Breast epithelium (tissue), 4 donors: Measurements from ENCODE around the gene CXCR5. TPM values are rescaled to one million over a fixed set of nuclear protein-coding genes. Genes with fewer than 3 reads are reported as not detected.

Experiments
- DNase-seq, 2 donors: peaks; one replicate each; pipeline ENCODE4 v3.0.0-alpha.2; 2019; ENCODE audit warnings: low spot score in 2 of 2
- H3K27ac ChIP-seq, 2 donors: fragments of 200-600 bp; sonication (generic) in 1 of 2; one replicate each; pipeline ENCODE4 v1.5.1; 2016 to 2019; ENCODE audit warnings: mild to moderate bottlenecking in 1 of 2
- H3K27me3 ChIP-seq, 2 donors: fragments of 200-600 bp; sonication (generic) in 1 of 2; one replicate each; pipeline versions ENCODE4 v1.5.1 to v1.6.0; 2017 to 2019; ENCODE audit warnings: control low read depth in 1 of 2, mild to moderate bottlenecking in 1 of 2
- H3K36me3 ChIP-seq: fragments of 200-600 bp; one replicate; pipeline ENCODE4 v1.5.1; 2019
- H3K4me1 ChIP-seq, 2 donors: fragments of 200-600 bp; sonication (generic); one replicate each; pipeline ENCODE4 v1.5.1; 2016 to 2019; ENCODE audit warnings: control low read depth in 1 of 2
- H3K4me3 ChIP-seq, 3 donors: fragments of 200-600 bp; sonication (generic); 1 replicate in 2 of 3; 2 replicates in 1 of 3; pipeline ENCODE4 v1.5.1; 2016 to 2019; ENCODE audit warnings: mild to moderate bottlenecking in 3 of 3, moderate library complexity in 2 of 3
- H3K9me3 ChIP-seq, 2 donors: fragments of 200-600 bp; sonication (generic) in 1 of 2; one replicate each; pipeline ENCODE4 v1.5.1; 2016 to 2019; ENCODE audit warnings: control low read depth in 1 of 2
- POLR2A ChIP-seq: fragments of 450-650 bp; IDR thresholded peaks from one replicate; pipeline ENCODE4 v1.6.1; 2016; ENCODE audit warnings: antibody characterized with exemption, mild to moderate bottlenecking, moderate library complexity
- POLR2AphosphoS5 ChIP-seq, 3 donors: sonication (generic); formaldehyde crosslinking; IDR thresholded peaks; one replicate each; pipeline ENCODE4 v1.6.1; 2017; ENCODE audit warnings: antibody characterized with exemption in 3 of 3
- intact Hi-C: fragments of 100-400 bp; cut with DNase I; formaldehyde crosslinking; loops from one replicate; pipeline ENCODE4 v1.15.1; 2023; ENCODE audit warnings: low total_unique reads
- total RNA-seq, 3 donors: library from RNA; depleted of rRNA; stranded (reverse); fragments of >200 nt; gene quantifications; one replicate each; pipeline ENCODE4 v1.1.0, GENCODE V29; 2016
- TF ChIP-seq, protein P1 (sequence below), 3 donors: fragments of 450-650 bp; IDR thresholded peaks; one replicate each; pipeline ENCODE4 v1.5.1; 2016 to 2017; ENCODE audit warnings: antibody characterized with exemption in 3 of 3, mild to moderate bottlenecking in 3 of 3, moderate library complexity in 3 of 3

The CXCR5 gene
- total RNA-seq, 3 donors from 2014 or later: not detected

- Histone ChIP-seq H3K4me3 (peak overlapping the region in 2 of 3 donors; percentile 76 to 85), H3K27ac (peak overlapping the region; percentile 96 to 99), H3K36me3 (no peaks in the 10 kb centered on the region), H3K4me1 (peaks cover 7 to 14% of the 10 kb centered on the region in 2 donors), H3K9me3 (no peaks in the 10 kb centered on the region), H3K27me3 (no peaks in the 10 kb centered on the region)
- no peak for DNase-seq
- TF ChIP-seq, protein P1, sequence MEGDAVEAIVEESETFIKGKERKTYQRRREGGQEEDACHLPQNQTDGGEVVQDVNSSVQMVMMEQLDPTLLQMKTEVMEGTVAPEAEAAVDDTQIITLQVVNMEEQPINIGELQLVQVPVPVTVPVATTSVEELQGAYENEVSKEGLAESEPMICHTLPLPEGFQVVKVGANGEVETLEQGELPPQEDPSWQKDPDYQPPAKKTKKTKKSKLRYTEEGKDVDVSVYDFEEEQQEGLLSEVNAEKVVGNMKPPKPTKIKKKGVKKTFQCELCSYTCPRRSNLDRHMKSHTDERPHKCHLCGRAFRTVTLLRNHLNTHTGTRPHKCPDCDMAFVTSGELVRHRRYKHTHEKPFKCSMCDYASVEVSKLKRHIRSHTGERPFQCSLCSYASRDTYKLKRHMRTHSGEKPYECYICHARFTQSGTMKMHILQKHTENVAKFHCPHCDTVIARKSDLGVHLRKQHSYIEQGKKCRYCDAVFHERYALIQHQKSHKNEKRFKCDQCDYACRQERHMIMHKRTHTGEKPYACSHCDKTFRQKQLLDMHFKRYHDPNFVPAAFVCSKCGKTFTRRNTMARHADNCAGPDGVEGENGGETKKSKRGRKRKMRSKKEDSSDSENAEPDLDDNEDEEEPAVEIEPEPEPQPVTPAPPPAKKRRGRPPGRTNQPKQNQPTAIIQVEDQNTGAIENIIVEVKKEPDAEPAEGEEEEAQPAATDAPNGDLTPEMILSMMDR (IDR thresholded peaks at IDR 0.05): no peak
- intact Hi-C loops: no loop called here
These were observed 43.9 kb downstream of the CXCR5 start for GRCh38 chr11:118927554-118928100.

DNA sequence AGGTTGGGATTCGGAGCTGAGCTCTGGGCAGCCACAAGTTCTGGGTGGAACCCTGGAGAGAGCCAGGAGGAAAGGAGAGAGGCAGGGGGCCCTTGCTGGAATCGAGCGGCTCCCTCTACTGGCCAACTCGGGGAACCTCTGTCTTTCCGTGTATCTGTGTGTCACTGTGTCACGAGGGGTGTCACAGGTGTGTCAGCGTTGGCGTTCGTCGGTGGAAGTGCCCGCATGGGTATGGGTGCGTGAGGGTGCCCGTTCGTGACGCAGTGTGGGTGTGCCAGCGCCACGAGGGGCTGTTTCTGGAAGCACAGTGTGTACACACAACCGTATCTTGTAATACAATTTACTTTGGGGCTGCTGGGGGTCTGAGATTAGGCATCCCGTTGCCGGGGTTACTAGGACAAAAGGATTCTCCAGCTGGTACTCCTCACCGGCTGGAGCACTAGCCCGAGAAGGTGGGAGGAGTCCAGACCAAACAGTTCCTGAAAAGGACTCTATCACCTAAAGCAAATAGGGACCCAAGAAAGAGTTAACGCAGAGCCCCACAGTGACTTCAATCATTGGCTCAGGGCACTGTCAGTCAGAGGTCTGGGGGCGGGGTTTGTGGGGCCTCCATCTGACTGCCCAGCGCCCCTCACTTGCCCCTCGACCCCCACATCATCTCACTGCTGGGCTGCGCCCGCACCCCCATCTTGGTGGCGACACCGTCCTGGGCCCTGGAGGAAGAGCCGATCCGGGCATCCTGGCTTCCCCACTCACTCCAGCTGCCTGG, 44.6 kb downstream of the CXCR5 start:
- peak overlapping the region; percentile 56 to 85 (median 76) for H3K4me3 ChIP-seq
- no peaks in the 10 kb centered on the region for H3K9me3 ChIP-seq
- intact Hi-C loops: no loop called here
- H3K36me3 ChIP-seq: no peaks in the 10 kb centered on the region
- peak; percentile 95 to 96 for DNase-seq
- H3K27ac ChIP-seq: peak overlapping the region; percentile 96 to 99
- H3K27me3 ChIP-seq: no peaks in the 10 kb centered on the region
- TF ChIP-seq POLR2AphosphoS5 (IDR thresholded peaks at IDR 0.05) (peak; percentile 53 to 90 (median 87)), POLR2A (peak; percentile 56)
- TF ChIP-seq, protein P1 (IDR thresholded peaks at IDR 0.05): peak; percentile 96 to 98 (median 98)
- peaks cover 5 to 7% of the 10 kb centered on the region in 2 donors for H3K4me1 ChIP-seq

DNA sequence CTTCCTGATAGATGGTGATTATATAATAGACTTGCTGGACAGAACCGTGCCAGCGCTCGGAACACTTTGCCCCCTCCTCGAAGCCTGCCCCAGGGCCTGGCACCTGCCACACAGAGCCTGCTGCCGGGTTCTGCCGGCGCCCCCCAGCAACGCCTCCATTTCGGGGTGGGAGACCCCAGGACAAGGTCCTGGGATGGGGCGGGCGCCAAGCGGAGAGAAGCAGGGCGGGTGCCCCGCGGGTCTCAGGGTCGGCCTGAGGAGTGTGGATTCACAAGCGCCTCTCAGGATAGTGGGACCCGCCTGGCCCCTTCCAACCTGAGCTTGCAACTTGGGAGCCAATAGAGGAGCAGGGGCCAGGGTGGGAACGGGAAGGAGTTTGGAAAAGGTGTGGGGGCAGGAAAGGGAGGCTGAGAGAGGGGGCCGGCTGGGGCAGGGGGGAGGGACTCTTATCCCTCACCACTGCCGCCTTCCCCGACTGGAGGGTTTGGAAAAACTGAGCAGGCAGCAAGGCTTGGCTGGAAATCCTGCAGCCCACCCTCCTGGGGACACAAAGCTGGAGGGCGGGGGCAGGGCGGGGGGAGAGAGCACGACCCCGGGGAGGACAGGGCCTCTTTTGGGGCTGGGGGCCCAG, 45.3 kb downstream of the CXCR5 start:
- no peak for DNase-seq
- H3K4me1 ChIP-seq: peaks cover 0 to 5% of the 10 kb centered on the region in 2 donors
- no peaks in the 10 kb centered on the region for H3K36me3 ChIP-seq
- intact Hi-C loops: no loop called here
- no peaks in the 10 kb centered on the region for H3K27me3 ChIP-seq
- H3K27ac ChIP-seq: peak overlapping the region; percentile 96 to 99
- H3K9me3 ChIP-seq: no peaks in the 10 kb centered on the region
- H3K4me3 ChIP-seq: peak overlapping the region; percentile 56 to 85 (median 76)
- TF ChIP-seq, protein P1 (IDR thresholded peaks at IDR 0.05): peak in 1 of 3 donors; percentile 8
- TF ChIP-seq POLR2A (no peak), POLR2AphosphoS5 (IDR thresholded peaks at IDR 0.05) (peak in 1 of 3 donors; percentile 47)

- peaks cover 0 to 5% of the 10 kb centered on the region in 2 donors for H3K4me1 ChIP-seq
- H3K4me3 ChIP-seq: peak overlapping the region; percentile 56 to 85 (median 76)
- H3K9me3 ChIP-seq: no peaks in the 10 kb centered on the region
- H3K27me3 ChIP-seq: no peaks in the 10 kb centered on the region
- intact Hi-C loops: no loop called here
- peak overlapping the region; percentile 96 to 99 for H3K27ac ChIP-seq
- TF ChIP-seq, protein P1 (IDR thresholded peaks at IDR 0.05): no peak
- TF ChIP-seq POLR2AphosphoS5 (IDR thresholded peaks at IDR 0.05): peak in 2 of 3 donors; percentile 14 to 40
- TF ChIP-seq POLR2A: no peak
- peak; percentile 92 for DNase-seq
- H3K36me3 ChIP-seq: no peaks in the 10 kb centered on the region
These were observed 45.9 kb downstream of the CXCR5 start for GRCh38 chr11:118929501-118930093.
